Measurements from ENCODE around the gene MAGIX. TPM values are rescaled to one million over a fixed set of nuclear protein-coding genes. Genes with fewer than 3 reads are reported as not detected.

MAGIX gene
- total and polyA plus RNA-seq, 7 experiments from 2014 or later: 0.38 to 2.6 (median 1.9) TPM

DNA sequence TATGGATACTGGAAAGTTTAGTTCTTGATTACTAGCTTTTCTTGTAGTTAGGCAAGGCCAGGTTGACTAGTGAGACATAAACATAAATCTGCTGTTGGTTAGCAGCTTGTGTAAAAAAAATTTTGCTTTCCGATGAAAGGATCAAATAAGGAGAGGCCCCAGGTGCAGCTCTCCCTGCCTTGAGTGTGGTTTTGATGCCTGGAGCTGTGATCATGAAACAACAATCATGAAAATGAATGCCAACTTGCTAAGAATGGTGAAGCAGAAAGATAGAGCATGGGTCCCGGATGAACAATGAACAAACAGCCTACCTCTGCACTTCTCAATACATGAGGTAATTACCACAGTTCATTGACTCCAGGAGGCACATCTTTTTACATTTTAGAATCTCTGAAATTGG, 51.9 kb downstream of the MAGIX start:
- H3K36me3 Mint-ChIP-seq: peaks cover 0 to 3% (median 0%) of the 10 kb centered on the region in 5 donors
- no peaks in the 10 kb centered on the region for H3K27me3 ChIP-seq (ENCODE audit: control insufficient read depth in 2 of 2, insufficient read depth in 2 of 2, low read length in 2 of 2)
- no peak overlapping the region for H3K27ac Mint-ChIP-seq
- POLR2A ChIA-PET: interaction anchor here (0.5 kb wide), 1 partner anchor 24 kb away, joined by 4 read pairs; no protein-coding TSS in a partner anchor
- H3K9me3 Mint-ChIP-seq: peaks cover 0 to 4% (median 0%) of the 10 kb centered on the region in 11 donors
- H3K4me3 Mint-ChIP-seq: no peak overlapping the region
- H3K4me1 ChIP-seq (ENCODE audit: control insufficient read depth in 2 of 2, insufficient read depth in 2 of 2, low read length in 2 of 2): no peaks in the 10 kb centered on the region
- no peak overlapping the region for H3K27ac ChIP-seq (ENCODE audit: low read depth, low read length)
- peaks cover 0 to 8% (median 0%) of the 10 kb centered on the region in 5 donors for H3K27me3 Mint-ChIP-seq
- ATAC-seq (no peak), DNase-seq (no peak)
- intact Hi-C loops (cut with micrococcal nuclease): no loop called here
- CTCF ChIA-PET: no interaction called here
- H3K4me3 ChIP-seq (ENCODE audit: low read length): no peak overlapping the region
- H3K36me3 ChIP-seq (ENCODE audit: control insufficient read depth in 2 of 3, insufficient read depth in 3 of 3, low read length in 3 of 3): no peaks in the 10 kb centered on the region
- H3K9me3 ChIP-seq (ENCODE audit: control insufficient read depth in 2 of 3, low read length in 3 of 3): no peaks in the 10 kb centered on the region
- no peaks in the 10 kb centered on the region for H3K4me1 Mint-ChIP-seq

DNA sequence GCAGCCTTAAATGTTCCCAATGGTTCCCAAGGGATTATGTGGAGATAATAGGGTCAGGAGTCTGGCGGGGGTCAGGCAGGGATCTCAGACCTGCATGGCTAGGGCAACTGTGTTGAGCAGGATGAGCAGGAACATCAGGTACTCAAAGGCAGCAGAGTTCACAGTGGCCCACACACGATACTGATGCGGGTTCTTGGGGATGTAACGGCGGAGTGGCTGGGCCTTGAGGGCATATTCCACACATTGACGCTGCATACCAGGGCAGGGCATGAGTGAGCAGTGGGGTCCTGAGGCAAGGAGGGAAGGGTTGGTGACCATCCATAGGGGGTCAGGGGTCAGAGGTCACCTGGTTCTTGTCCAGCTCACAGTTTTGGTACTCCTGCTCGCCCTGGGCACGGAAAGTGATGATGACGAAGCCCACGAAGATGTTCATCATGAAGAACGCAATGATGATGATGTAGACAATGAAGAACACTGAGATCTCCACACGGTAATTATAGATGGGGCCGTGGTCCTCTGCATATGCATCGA, 52.5 kb downstream of the MAGIX start:
- Histone ChIP-seq H3K27ac (ENCODE audit: low read depth, low read length) (no peak overlapping the region), H3K27me3 (ENCODE audit: control insufficient read depth in 2 of 2, insufficient read depth in 2 of 2, low read length in 2 of 2) (no peaks in the 10 kb centered on the region), H3K36me3 (ENCODE audit: control insufficient read depth in 2 of 3, insufficient read depth in 3 of 3, low read length in 3 of 3) (no peaks in the 10 kb centered on the region), H3K4me1 (ENCODE audit: control insufficient read depth in 2 of 2, insufficient read depth in 2 of 2, low read length in 2 of 2) (no peaks in the 10 kb centered on the region), H3K4me3 (ENCODE audit: low read length) (no peak overlapping the region), H3K9me3 (ENCODE audit: control insufficient read depth in 2 of 3, low read length in 3 of 3) (no peaks in the 10 kb centered on the region)
- H3K4me1 Mint-ChIP-seq: no peaks in the 10 kb centered on the region
- H3K27me3 Mint-ChIP-seq: peaks cover 0 to 8% (median 0%) of the 10 kb centered on the region in 5 donors
- ATAC-seq (no peak), DNase-seq (no peak)
- H3K9me3 Mint-ChIP-seq: peaks cover 0 to 4% (median 0%) of the 10 kb centered on the region in 11 donors
- intact Hi-C loops (cut with micrococcal nuclease): no loop called here
- no peak overlapping the region for H3K4me3 Mint-ChIP-seq
- peaks cover 0 to 3% (median 0%) of the 10 kb centered on the region in 5 donors for H3K36me3 Mint-ChIP-seq
- H3K27ac Mint-ChIP-seq: no peak overlapping the region
- ChIA-PET CTCF (no interaction called here), POLR2A (interaction anchor here (0.5 kb wide), 1 partner anchor 25 kb away, joined by 4 read pairs; no protein-coding TSS in a partner anchor)

Other genes starting within 250 kb of the MAGIX start
- gene PIM2, start 243.7 kb upstream of the MAGIX start, total RNA-seq: 100 to 1,000 TPM; 144 to 321 (median 276) TPM
- 100 to 1,000 TPM; 401 to 463 TPM for gene PIM2, start 243.7 kb upstream of the MAGIX start, polyA plus RNA-seq
- gene OTUD5, start 205.2 kb upstream of the MAGIX start, total RNA-seq: 10 to 100 TPM; 62.5 to 95.5 (median 90.4) TPM
- 10 to 100 TPM; 17.2 to 33.8 TPM for gene OTUD5, start 205.2 kb upstream of the MAGIX start, polyA plus RNA-seq
- gene KCND1, start 190.9 kb upstream of the MAGIX start, total RNA-seq: 1 to 10 TPM; 1.4 to 5.8 (median 2.3) TPM
- gene KCND1, start 190.9 kb upstream of the MAGIX start, polyA plus RNA-seq: under 1 TPM in 1 of 2 donors, not detected in 1; 0.07 TPM
- 100 to 1,000 TPM; 103 to 108 (median 105) TPM for gene GRIPAP1, start 160.5 kb upstream of the MAGIX start, total RNA-seq
- 10 to 100 TPM; 13.6 to 24.9 TPM for gene GRIPAP1, start 160.5 kb upstream of the MAGIX start, polyA plus RNA-seq
- 10 to 100 TPM; 26.2 to 54.2 (median 30.5) TPM for gene TFE3, start 119.4 kb upstream of the MAGIX start, total RNA-seq
- 1 to 10 TPM; 2.2 to 4.3 TPM for gene TFE3, start 119.4 kb upstream of the MAGIX start, polyA plus RNA-seq
- gene CCDC120, start 103.8 kb upstream of the MAGIX start, total RNA-seq: 10 to 100 TPM in 4 of 5 experiments, 1 to 10 TPM in 1; 7.6 to 15.1 (median 11.3) TPM
- gene CCDC120, start 103.8 kb upstream of the MAGIX start, polyA plus RNA-seq: 1 to 10 TPM; 1.3 to 1.6 TPM
- 10 to 100 TPM; 15.9 to 28.3 (median 20.4) TPM for gene PRAF2, start 88.8 kb upstream of the MAGIX start, total RNA-seq
- gene PRAF2, start 88.8 kb upstream of the MAGIX start, polyA plus RNA-seq: 10 to 100 TPM; 46.1 to 56.4 TPM
- 100 to 1,000 TPM in 2 of 5 experiments, 10 to 100 TPM in 3; 51.4 to 115 (median 80.0) TPM for gene WDR45, start 82.9 kb upstream of the MAGIX start, total RNA-seq
- gene WDR45, start 82.9 kb upstream of the MAGIX start, polyA plus RNA-seq: 10 to 100 TPM; 38.3 to 54.2 TPM
- 10 to 100 TPM; 11.3 to 30.9 (median 18.9) TPM for gene GPKOW, start 39.0 kb upstream of the MAGIX start, total RNA-seq
- gene GPKOW, start 39.0 kb upstream of the MAGIX start, polyA plus RNA-seq: 10 to 100 TPM; 30.7 to 42.4 TPM
- gene PLP2, start 9.1 kb downstream of the MAGIX start, total RNA-seq: 100 to 1,000 TPM in 1 of 5 experiments, 10 to 100 TPM in 4; 64.2 to 132 (median 90.5) TPM
- 100 to 1,000 TPM; 100 to 129 TPM for gene PLP2, start 9.1 kb downstream of the MAGIX start, polyA plus RNA-seq
- gene PRICKLE3, start 23.6 kb downstream of the MAGIX start, total RNA-seq: 10 to 100 TPM in 1 of 5 experiments, 1 to 10 TPM in 4; 7.2 to 19.8 (median 9.2) TPM
- 1 to 10 TPM; 1.4 to 4.2 TPM for gene PRICKLE3, start 23.6 kb downstream of the MAGIX start, polyA plus RNA-seq
- gene SYP, start 37.4 kb downstream of the MAGIX start, total RNA-seq: 1 to 10 TPM in 3 of 5 experiments, under 1 TPM in 2; 0.35 to 2.2 (median 1.1) TPM
- gene SYP, start 37.4 kb downstream of the MAGIX start, polyA plus RNA-seq: under 1 TPM; 0.26 to 0.53 TPM
- 1 to 10 TPM in 4 of 5 experiments, under 1 TPM in 1; 0.58 to 2.2 (median 1.3) TPM for gene CACNA1F, start 70.6 kb downstream of the MAGIX start, total RNA-seq
- under 1 TPM in 1 of 2 donors, not detected in 1; 0.12 TPM for gene CACNA1F, start 70.6 kb downstream of the MAGIX start, polyA plus RNA-seq
- gene CCDC22, start 72.7 kb downstream of the MAGIX start, total RNA-seq: 10 to 100 TPM; 19.0 to 34.0 (median 27.6) TPM
- 10 to 100 TPM; 25.3 to 34.9 TPM for gene CCDC22, start 72.7 kb downstream of the MAGIX start, polyA plus RNA-seq
- 10 to 100 TPM in 1 of 5 experiments, 1 to 10 TPM in 2, under 1 TPM in 2; 0.50 to 25.3 (median 1.7) TPM for gene FOXP3, start 102.0 kb downstream of the MAGIX start, total RNA-seq
- gene FOXP3, start 102.0 kb downstream of the MAGIX start, polyA plus RNA-seq: under 1 TPM; 0.35 to 0.41 TPM
- gene PPP1R3F, start 107.0 kb downstream of the MAGIX start, total RNA-seq: 10 to 100 TPM in 3 of 5 experiments, 1 to 10 TPM in 2; 8.9 to 16.3 (median 12.3) TPM
- 1 to 10 TPM; 9.1 to 9.5 TPM for gene PPP1R3F, start 107.0 kb downstream of the MAGIX start, polyA plus RNA-seq
- gene GAGE10, start 140.9 kb downstream of the MAGIX start, total RNA-seq: not detected
- gene GAGE10, start 140.9 kb downstream of the MAGIX start, polyA plus RNA-seq: not detected
- not detected for gene GAGE12J, start 159.3 kb downstream of the MAGIX start, total RNA-seq
- gene GAGE12J, start 159.3 kb downstream of the MAGIX start, polyA plus RNA-seq: not detected
- gene GAGE13, start 168.8 kb downstream of the MAGIX start, total RNA-seq: not detected
- gene GAGE13, start 168.8 kb downstream of the MAGIX start, polyA plus RNA-seq: not detected

All from naive thymus-derived CD4-positive, alpha-beta T cell (primary cell).